GM19467 (cell line): ENCODE results near the gene ADAM10.

Experiments
- ATAC-seq: cut with Tn5 transposase; IDR thresholded peaks from one replicate; pipeline ENCODE4 v1.9.1; 2021; ENCODE audit warnings: mild to moderate bottlenecking, moderate library complexity; ENCODE audit not compliant: unreplicated experiment

The ADAM10 gene

GRCh38 chr15:58684036-58684710, 65.3 kb downstream of the ADAM10 start:
- ATAC-seq = no peak

GRCh38 chr15:58682234-58682633, 67.3 kb downstream of the ADAM10 start:
- ATAC-seq = no peak

GRCh38 chr15:58678683-58679082, 70.8 kb downstream of the ADAM10 start:
- ATAC-seq = no peak

- no peak for ATAC-seq
Observed at GRCh38 chr15:58677426-58677825, 72.1 kb downstream of the ADAM10 start.

- no peak for ATAC-seq
Observed at GRCh38 chr15:58676766-58677165, 72.7 kb downstream of the ADAM10 start.

GRCh38 chr15:58671186-58671585, 78.3 kb downstream of the ADAM10 start:
- no peak for ATAC-seq

GRCh38 chr15:58669108-58669507, 80.4 kb downstream of the ADAM10 start:
- ATAC-seq = no peak

GRCh38 chr15:58666957-58667356, 82.5 kb downstream of the ADAM10 start:
- no peak for ATAC-seq

GRCh38 chr15:58665672-58666071, 83.8 kb downstream of the ADAM10 start:
- ATAC-seq = no peak

GRCh38 chr15:58650102-58650501, 99.4 kb downstream of the ADAM10 start:
- no peak for ATAC-seq

GRCh38 chr15:58649175-58649574, 100.3 kb downstream of the ADAM10 start:
- no peak for ATAC-seq

- ATAC-seq = no peak
Observed at GRCh38 chr15:58643996-58644395, 105.5 kb downstream of the ADAM10 start.

- ATAC-seq = no peak
Observed at GRCh38 chr15:58641660-58642059, 107.8 kb downstream of the ADAM10 start.

- no peak for ATAC-seq
Observed at GRCh38 chr15:58639992-58640391, 109.5 kb downstream of the ADAM10 start.

GRCh38 chr15:58639002-58639756, 110.3 kb downstream of the ADAM10 start:
- ATAC-seq = no peak

GRCh38 chr15:58632789-58633188, 116.7 kb downstream of the ADAM10 start:
- ATAC-seq = no peak

- ATAC-seq = no peak
Observed at GRCh38 chr15:58631319-58631718, 118.2 kb downstream of the ADAM10 start.

- ATAC-seq = no peak
Observed at GRCh38 chr15:58629625-58630024, 119.9 kb downstream of the ADAM10 start.

GRCh38 chr15:58628206-58628947, 121.1 kb downstream of the ADAM10 start:
- no peak for ATAC-seq

GRCh38 chr15:58627701-58628100, 121.8 kb downstream of the ADAM10 start:
- ATAC-seq = no peak

GRCh38 chr15:58627046-58627445, 122.5 kb downstream of the ADAM10 start:
- no peak for ATAC-seq

GRCh38 chr15:58626378-58626777, 123.1 kb downstream of the ADAM10 start:
- no peak for ATAC-seq
